BLaER1 (cell line): ENCODE results near the gene PLA2G6.
"Not testable (repeated sequence)": the region's sequence is repeated elsewhere in the genome, so short reads cannot be mapped to it uniquely, and the experiment has no call there.

ENCODE experiments used
- H3K27ac ChIP-seq: shearing (Covaris generic); formaldehyde crosslinking; 2 replicates; pipeline ENCODE4 v1.8.1; 2022
- H3K27me3 ChIP-seq: shearing (Covaris generic); formaldehyde crosslinking; 2 replicates; pipeline ENCODE4 v1.8.1; 2022
- H3K36me3 ChIP-seq: shearing (Covaris generic); formaldehyde crosslinking; 2 replicates; pipeline ENCODE4 v1.8.1; 2022
- H3K4me1 ChIP-seq: shearing (Covaris generic); formaldehyde crosslinking; 2 replicates; pipeline ENCODE4 v1.8.1; 2022
- H3K4me2 ChIP-seq: shearing (Covaris generic); formaldehyde crosslinking; 2 replicates; pipeline ENCODE4 v1.8.1; 2022
- H3K4me3 ChIP-seq: shearing (Covaris generic); formaldehyde crosslinking; 2 replicates; pipeline ENCODE4 v1.8.1; 2022
- H3K9ac ChIP-seq: shearing (Covaris generic); formaldehyde crosslinking; 2 replicates; pipeline ENCODE4 v1.8.1; 2022
- H3K9me3 ChIP-seq: shearing (Covaris generic); formaldehyde crosslinking; 2 replicates; pipeline ENCODE4 v1.8.1; 2022
- H4K20me1 ChIP-seq: shearing (Covaris generic); formaldehyde crosslinking; 2 replicates; pipeline ENCODE4 v1.8.1; 2022
- Cebpa-rat ChIP-seq: shearing (Covaris generic); IDR thresholded peaks from 2 replicates; pipeline ENCODE4 v1.8.1; 2022

The PLA2G6 gene

DNA sequence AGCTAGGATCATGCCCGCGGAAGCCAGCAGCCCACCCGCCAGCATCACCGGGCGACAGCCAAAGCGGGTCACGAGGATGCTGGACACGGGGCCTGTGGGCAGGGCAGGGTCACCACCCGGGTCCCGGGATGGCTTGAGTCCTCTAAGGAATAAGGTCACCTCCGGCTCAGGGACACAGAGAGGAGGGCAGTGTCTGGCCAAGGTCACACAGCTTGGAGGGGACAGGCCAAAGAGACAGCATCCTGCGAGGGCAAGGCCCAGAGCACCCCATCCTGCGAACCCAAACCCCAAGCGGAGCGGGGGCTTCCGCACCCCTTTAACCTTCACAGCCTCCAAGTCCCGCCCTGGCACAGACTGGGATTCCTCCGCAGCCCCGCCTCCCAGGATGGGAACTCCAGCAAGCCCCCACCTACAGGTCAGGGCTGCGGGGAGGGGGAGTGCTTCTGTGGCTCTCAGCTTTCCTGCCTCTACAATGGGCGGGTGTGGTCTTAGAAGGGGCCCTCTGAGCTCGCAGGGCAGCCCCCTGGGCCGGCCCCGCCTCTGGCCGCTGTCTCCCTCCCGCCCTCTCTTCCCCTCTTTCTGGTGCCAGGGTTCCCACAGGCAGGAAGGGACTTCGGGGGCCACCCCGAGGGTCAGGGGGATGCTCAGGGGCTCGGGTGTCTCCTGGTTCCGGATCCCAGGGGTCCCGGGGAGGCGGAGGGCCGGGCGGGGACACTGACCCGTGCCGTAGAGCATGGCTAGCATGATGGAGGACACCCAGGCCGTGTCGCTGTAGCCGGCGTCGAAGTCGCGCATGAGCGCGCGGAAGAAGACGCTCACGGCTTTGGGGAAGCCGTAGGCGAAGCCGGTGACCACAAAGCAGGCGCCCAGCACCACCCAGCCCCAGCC lies 99.4 kb downstream of the PLA2G6 start:
- Histone ChIP-seq H3K4me1 (peaks cover 54% of the 10 kb centered on the region), H3K27ac (no peak overlapping the region), H3K9ac (no peak overlapping the region), H3K27me3 (peaks cover 49% of the 10 kb centered on the region), H4K20me1 (peaks cover 8% of the 10 kb centered on the region; the same call in 1 of the 2 replicates), H3K9me3 (no peaks in the 10 kb centered on the region), H3K36me3 (no peaks in the 10 kb centered on the region), H3K4me2 (peak overlapping the region; percentile 61), H3K4me3 (peak overlapping the region; percentile 39; the same call in 1 of the 2 replicates)
- TF ChIP-seq Cebpa-rat: no peak

DNA sequence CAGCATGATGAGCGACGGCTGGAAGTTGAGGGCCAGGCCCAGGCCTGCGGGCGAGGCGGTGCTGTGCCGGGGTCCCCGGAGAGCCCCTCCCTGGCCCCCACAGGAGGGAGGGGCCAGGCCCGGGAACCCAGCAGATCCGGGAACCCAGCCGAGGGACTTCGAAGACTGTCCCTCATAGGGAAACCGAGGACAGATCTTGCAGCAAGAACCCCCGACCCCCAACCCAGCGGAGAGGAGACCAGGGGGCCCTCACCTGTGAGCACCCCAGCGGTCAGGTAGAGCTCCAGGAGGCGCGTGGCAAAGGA lies 100.0 kb downstream of the PLA2G6 start:
- H3K4me3 ChIP-seq: peak overlapping the region; percentile 39
- H3K9ac ChIP-seq: no peak overlapping the region
- TF ChIP-seq Cebpa-rat: no peak
- peak overlapping the region; percentile 61 for H3K4me2 ChIP-seq
- peaks cover 8% of the 10 kb centered on the region; the same call in 1 of the 2 replicates for H4K20me1 ChIP-seq
- no peaks in the 10 kb centered on the region for H3K9me3 ChIP-seq
- H3K27ac ChIP-seq: no peak overlapping the region
- H3K27me3 ChIP-seq: peaks cover 49% of the 10 kb centered on the region
- H3K4me1 ChIP-seq: peaks cover 60% of the 10 kb centered on the region
- H3K36me3 ChIP-seq: no peaks in the 10 kb centered on the region

DNA sequence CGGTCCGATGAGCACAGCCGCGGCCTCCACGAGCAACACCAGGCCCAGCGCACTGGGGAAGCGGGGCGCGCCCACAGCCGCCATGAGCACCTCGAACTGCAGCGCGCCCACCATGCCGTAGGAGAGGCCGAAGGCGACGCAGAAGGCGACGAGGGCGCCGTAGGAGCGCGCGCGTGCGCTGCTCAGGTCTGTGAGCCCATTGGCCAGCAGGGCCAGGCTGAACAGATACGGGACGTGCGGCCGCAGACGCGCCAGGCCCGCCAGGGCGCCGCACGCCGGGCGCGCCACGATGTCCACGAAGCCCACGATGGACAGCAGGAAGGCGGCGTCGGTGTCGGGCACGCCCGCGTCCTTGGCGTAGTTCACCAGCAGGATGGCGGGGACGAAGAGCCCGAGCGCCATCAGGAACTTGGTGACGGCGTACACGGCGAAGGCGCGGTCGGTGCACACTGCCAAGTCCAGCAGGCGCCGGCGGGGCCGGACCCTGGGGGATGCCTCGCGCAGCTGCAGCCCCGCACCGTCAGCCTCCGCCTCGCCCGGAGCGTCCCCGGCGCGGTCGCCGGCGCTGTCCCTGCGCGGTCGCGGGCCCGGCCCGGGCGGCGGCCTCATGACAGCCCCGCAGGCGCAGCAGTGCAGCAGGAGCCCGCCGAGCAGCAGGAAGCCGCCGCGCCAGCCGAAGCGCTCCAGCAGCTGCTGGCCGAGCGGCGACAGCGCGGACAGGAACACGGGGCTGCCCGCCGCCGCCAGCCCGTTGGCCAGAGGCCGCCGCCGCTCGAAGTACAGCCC lies 100.6 kb downstream of the PLA2G6 start:
- Histone ChIP-seq H3K9me3 (no peaks in the 10 kb centered on the region), H3K4me2 (peak overlapping the region; percentile 61), H3K4me1 (peaks cover 65% of the 10 kb centered on the region), H3K27ac (no peak overlapping the region), H4K20me1 (peaks cover 8% of the 10 kb centered on the region; the same call in 1 of the 2 replicates), H3K9ac (no peak overlapping the region), H3K4me3 (peak overlapping the region; percentile 39), H3K27me3 (peaks cover 49% of the 10 kb centered on the region), H3K36me3 (no peaks in the 10 kb centered on the region)
- TF ChIP-seq Cebpa-rat: no peak

GRCh38 chr22:38080474-38080849 lies 101.2 kb downstream of the PLA2G6 start:
- H3K4me1 ChIP-seq: peaks cover 71% of the 10 kb centered on the region
- TF ChIP-seq Cebpa-rat: no peak
- H3K9ac ChIP-seq: no peak overlapping the region
- peaks cover 49% of the 10 kb centered on the region for H3K27me3 ChIP-seq
- no peak overlapping the region for H3K27ac ChIP-seq
- H4K20me1 ChIP-seq: peaks cover 8% of the 10 kb centered on the region; the same call in 1 of the 2 replicates
- no peaks in the 10 kb centered on the region for H3K9me3 ChIP-seq
- H3K4me2 ChIP-seq: no peak overlapping the region; the same call in 1 of the 2 replicates
- no peaks in the 10 kb centered on the region for H3K36me3 ChIP-seq
- H3K4me3 ChIP-seq: no peak overlapping the region

DNA sequence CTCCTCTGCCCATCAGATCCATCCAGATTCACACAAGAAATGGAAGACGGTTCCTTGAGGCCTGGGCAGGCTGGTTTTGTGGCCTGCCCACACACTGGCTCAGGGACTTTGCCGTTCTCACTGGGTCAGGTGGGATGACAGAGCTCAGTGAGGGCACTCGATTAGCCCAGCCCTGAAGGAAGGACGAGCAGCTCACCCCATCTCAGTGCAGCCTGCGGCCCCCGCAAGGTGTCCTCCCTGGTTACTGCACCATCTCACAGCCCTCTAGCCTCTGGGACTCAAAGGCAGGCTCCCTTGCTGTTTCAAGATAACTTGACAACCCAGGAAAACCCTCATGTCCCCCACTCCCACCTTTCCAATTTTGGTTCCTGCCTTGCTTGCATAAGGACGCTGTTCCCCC lies 101.8 kb downstream of the PLA2G6 start:
- no peaks in the 10 kb centered on the region for H3K9me3 ChIP-seq
- H3K27ac ChIP-seq: no peak overlapping the region
- TF ChIP-seq Cebpa-rat: no peak

GRCh38 chr22:38079208-38079607 lies 102.4 kb downstream of the PLA2G6 start:
- not testable (repeated sequence) for H3K4me3 ChIP-seq, H4K20me1 ChIP-seq, H3K9ac ChIP-seq, H3K36me3 ChIP-seq, H3K9me3 ChIP-seq, H3K27ac ChIP-seq
- peaks cover 49% of the 10 kb centered on the region for H3K27me3 ChIP-seq
- peak overlapping the region; percentile 43 for H3K4me2 ChIP-seq
- H3K4me1 ChIP-seq: peaks cover 83% of the 10 kb centered on the region

More for the DNA sequence above, 101.8 kb downstream of the PLA2G6 start:
- H3K4me1 ChIP-seq: peaks cover 78% of the 10 kb centered on the region
- H3K27me3 ChIP-seq: peaks cover 49% of the 10 kb centered on the region
- 0 out of 2 replicates have a peak overlapping the region, but pooled peaks have one; percentile 43 for H3K4me2 ChIP-seq
- H3K9ac ChIP-seq: no peak overlapping the region
- H3K36me3 ChIP-seq: no peaks in the 10 kb centered on the region
- H4K20me1 ChIP-seq: peaks cover 8% of the 10 kb centered on the region; the same call in 1 of the 2 replicates
- H3K4me3 ChIP-seq: no peak overlapping the region

- Histone ChIP-seq H3K4me3 (no peak overlapping the region), H3K9ac (no peak overlapping the region), H3K27ac (peak overlapping the region; percentile 22; the same call in 1 of the 2 replicates), H3K36me3 (0 out of 2 replicates have a peak, but pooled peaks cover under 1% of the 10 kb centered on the region), H3K27me3 (peaks cover 41% of the 10 kb centered on the region), H3K9me3 (no peaks in the 10 kb centered on the region), H3K4me1 (peaks cover 92% of the 10 kb centered on the region), H4K20me1 (peaks cover 8% of the 10 kb centered on the region; the same call in 1 of the 2 replicates), H3K4me2 (peak overlapping the region; percentile 43)
- no peak for TF ChIP-seq Cebpa-rat
Measured at GRCh38 chr22:38078046-38078840, 103.4 kb downstream of the PLA2G6 start.

- TF ChIP-seq Cebpa-rat: no peak
- Histone ChIP-seq H3K4me2 (peak overlapping the region; percentile 43), H4K20me1 (peaks cover 8% of the 10 kb centered on the region; the same call in 1 of the 2 replicates), H3K9me3 (no peaks in the 10 kb centered on the region), H3K36me3 (0 out of 2 replicates have a peak, but pooled peaks cover 3% of the 10 kb centered on the region), H3K9ac (no peak overlapping the region), H3K4me3 (no peak overlapping the region), H3K4me1 (peaks cover 93% of the 10 kb centered on the region), H3K27ac (peak overlapping the region; percentile 22; the same call in 1 of the 2 replicates), H3K27me3 (peaks cover 35% of the 10 kb centered on the region)
Measured at GRCh38 chr22:38077595-38077994, 104.0 kb downstream of the PLA2G6 start.

DNA sequence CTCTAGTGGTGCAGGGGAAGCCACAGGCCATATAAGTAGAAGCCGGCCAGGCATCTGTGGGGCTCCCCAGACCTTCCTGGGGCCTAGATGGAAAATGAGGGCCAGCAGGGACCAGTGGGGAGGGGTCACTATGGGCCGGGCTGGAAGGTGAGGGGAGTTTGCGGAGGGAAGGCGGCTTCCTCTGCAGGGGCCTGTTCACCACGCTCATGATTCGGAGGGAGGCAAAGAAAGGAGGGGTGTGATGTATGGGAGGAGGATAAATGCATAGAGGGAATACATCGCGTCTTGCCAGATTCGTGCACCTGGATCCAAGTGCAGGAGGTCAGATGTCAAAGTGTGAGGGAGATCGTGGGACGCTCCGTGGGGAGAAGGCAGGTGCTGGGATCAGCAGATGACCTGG lies 104.5 kb downstream of the PLA2G6 start:
- Histone ChIP-seq H4K20me1 (peaks cover 8% of the 10 kb centered on the region; the same call in 1 of the 2 replicates), H3K27ac (no peak overlapping the region), H3K4me3 (no peak overlapping the region), H3K9ac (no peak overlapping the region), H3K4me1 (peaks cover 93% of the 10 kb centered on the region), H3K36me3 (0 out of 2 replicates have a peak, but pooled peaks cover 3% of the 10 kb centered on the region), H3K4me2 (peak overlapping the region; percentile 43; the same call in 1 of the 2 replicates), H3K27me3 (peaks cover 30% of the 10 kb centered on the region), H3K9me3 (no peaks in the 10 kb centered on the region)
- TF ChIP-seq Cebpa-rat: no peak
